Neural cell (in vitro differentiated cells): ENCODE results near the gene SERTAD2. TPM values are rescaled to one million over a fixed set of nuclear protein-coding genes. Genes with fewer than 3 reads are reported as not detected.

Source experiments
- H2AFZ ChIP-seq: fragments of 200-600, 300-800 bp; sonication (generic), shearing (Covaris generic); 2 replicates; pipeline ENCODE4 v1.6.0; 2014; ENCODE audit warnings: low read depth, mild to moderate bottlenecking, antibody characterized with exemption, low read length, moderate library complexity
- H3F3A ChIP-seq: fragments of 200-600 bp; shearing (Covaris generic); 2 replicates; pipeline ENCODE4 v1.6.1; 2016; ENCODE audit warnings: mild to moderate bottlenecking, moderate library complexity, mixed read lengths, antibody characterized with exemption, low read length; ENCODE audit not compliant: insufficient read depth, poor library complexity, severe bottlenecking
- H3K27ac ChIP-seq: fragments of 200-600, 300-800 bp; sonication (generic), shearing (Covaris generic); 2 replicates; pipeline ENCODE4 v1.5.1; 2014; ENCODE audit warnings: mild to moderate bottlenecking, low read length, moderate library complexity
- H3K27me3 ChIP-seq: fragments of 300-800, 200-600 bp; sonication (generic), shearing (Covaris generic); 2 replicates; pipeline ENCODE4 v1.6.0; 2014; ENCODE audit warnings: mild to moderate bottlenecking, low read depth, low read length, moderate library complexity; ENCODE audit not compliant: insufficient read depth
- H3K36me3 ChIP-seq: fragments of 300-800, 200-600 bp; sonication (generic), shearing (Covaris generic); 2 replicates; pipeline ENCODE4 v1.5.1; 2014; ENCODE audit warnings: mild to moderate bottlenecking, antibody characterized with exemption, low read length, moderate library complexity; ENCODE audit not compliant: insufficient read depth
- H3K4me2 ChIP-seq: fragments of 300-800, 200-600 bp; sonication (generic), shearing (Covaris generic); 2 replicates; pipeline ENCODE4 v1.6.0; 2014; ENCODE audit warnings: mild to moderate bottlenecking, low read length
- H3K4me3 ChIP-seq: fragments of 300-800, 200-600 bp; sonication (generic), shearing (Covaris generic); 2 replicates; pipeline ENCODE4 v1.5.1; 2014; ENCODE audit warnings: mild to moderate bottlenecking, low read length, moderate library complexity
- H3K79me2 ChIP-seq: fragments of 200-600 bp; shearing (Covaris generic); replicated peaks from 2 replicates; pipeline ENCODE4 v1.6.0; 2014; ENCODE audit warnings: mild to moderate bottlenecking, low read length, moderate library complexity; ENCODE audit not compliant: insufficient read depth
- H3K9ac ChIP-seq: fragments of 300-800, 200-600 bp; sonication (generic), shearing (Covaris generic); 2 replicates; pipeline ENCODE4 v1.6.1; 2016; ENCODE audit warnings: mild to moderate bottlenecking, low read length, mixed read lengths
- H3K9me2 ChIP-seq: fragments of 200-600 bp; shearing (Covaris generic); 2 replicates; pipeline ENCODE4 v1.6.1; 2016; ENCODE audit warnings: mild to moderate bottlenecking, low read length, mixed read lengths; ENCODE audit not compliant: insufficient read depth
- H3K9me3 ChIP-seq: fragments of 200-600, 300-800 bp; sonication (generic), shearing (Covaris generic); 2 replicates; pipeline ENCODE4 v1.6.1; 2016; ENCODE audit warnings: mild to moderate bottlenecking, mixed run types, low read length, moderate library complexity, mixed read lengths
- H4K20me1 ChIP-seq: fragments of 200-600 bp; shearing (Covaris generic); 2 replicates; pipeline ENCODE4 v1.6.1; 2016; ENCODE audit warnings: mild to moderate bottlenecking, mixed run types; ENCODE audit not compliant: insufficient read depth
- EP300 ChIP-seq: fragments of 450-650 bp; conservative IDR thresholded peaks from 2 replicates; pipeline ENCODE4 v1.6.1; 2014; ENCODE audit warnings: antibody characterized with exemption, mild to moderate bottlenecking, moderate library complexity; ENCODE audit not compliant: poor library complexity, severe bottlenecking
- EZH2 ChIP-seq: fragments of 200-600, 300-800 bp; shearing (Covaris generic), sonication (generic); IDR thresholded peaks from 2 replicates; pipeline ENCODE4 v1.6.1; 2014; ENCODE audit warnings: antibody characterized with exemption, low read length, borderline replicate concordance, mild to moderate bottlenecking; ENCODE audit not compliant: insufficient read depth, poor library complexity, severe bottlenecking
- MXI1 ChIP-seq: fragments of 450-650 bp; conservative IDR thresholded peaks from 2 replicates; pipeline ENCODE4 v1.6.1; 2014; ENCODE audit warnings: antibody characterized with exemption, mild to moderate bottlenecking; ENCODE audit not compliant: poor library complexity, severe bottlenecking
- POLR2AphosphoS5 ChIP-seq: IDR thresholded peaks from 2 replicates; pipeline ENCODE4 v1.6.1; 2012
- RAD21 ChIP-seq: fragments of 450-650 bp; conservative IDR thresholded peaks from 2 replicates; pipeline ENCODE4 v1.6.1; 2014; ENCODE audit warnings: antibody characterized with exemption, mild to moderate bottlenecking, moderate library complexity
- SMC3 ChIP-seq: fragments of 450-650 bp; conservative IDR thresholded peaks from 2 replicates; pipeline ENCODE4 v1.6.1; 2014; ENCODE audit warnings: antibody characterized with exemption, mild to moderate bottlenecking, moderate library complexity; ENCODE audit not compliant: poor library complexity
- TAF1 ChIP-seq: IDR thresholded peaks from 2 replicates; pipeline ENCODE4 v1.6.1; 2012; ENCODE audit warnings: low read depth
- polyA plus RNA-seq: library from polyadenylated mRNA; depleted of rRNA; stranded (reverse); fragments of >200 nt; gene quantifications from 2 replicates; pipeline ENCODE4 v1.2.3, GENCODE V29; 2014
- TF ChIP-seq, protein P1 (sequence below): fragments of 450-650 bp; IDR thresholded peaks from 2 replicates; pipeline ENCODE4 v1.5.1; 2014; ENCODE audit warnings: antibody characterized with exemption, mild to moderate bottlenecking, moderate library complexity; ENCODE audit not compliant: poor library complexity, severe bottlenecking
- TF ChIP-seq, protein P2 (sequence below): IDR thresholded peaks from 2 replicates; pipeline ENCODE4 v1.6.1; 2012; ENCODE audit warnings: borderline replicate concordance

SERTAD2 gene
- polyA plus RNA-seq, 1 donor from 2014 or later: 4.7 TPM

DNA sequence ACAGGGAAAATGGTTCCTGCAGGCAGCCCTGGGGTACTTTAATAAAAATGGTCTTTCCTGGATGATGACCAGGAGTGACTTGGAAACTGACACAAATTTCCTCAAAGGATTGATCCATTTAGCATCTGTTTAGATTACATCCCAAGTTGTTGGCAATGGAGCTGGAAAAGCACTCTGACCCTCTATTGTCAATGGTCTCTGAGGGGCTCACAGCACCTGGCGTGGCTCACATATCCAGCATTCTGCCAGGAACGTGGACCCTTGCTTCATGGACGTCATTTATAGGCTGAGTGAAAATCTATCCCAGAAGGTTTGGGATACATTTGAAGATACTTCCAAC, 43.8 kb downstream of the SERTAD2 start:
- Histone ChIP-seq H3K9me2 (no peaks in the 10 kb centered on the region), H2AFZ (no peak overlapping the region), H3K4me3 (no peak overlapping the region), H3K36me3 (no peaks in the 10 kb centered on the region), H3K9me3 (no peaks in the 10 kb centered on the region), H3K27me3 (no peaks in the 10 kb centered on the region), H3K9ac (no peak overlapping the region), H3F3A (no peaks in the 10 kb centered on the region), H3K79me2 (no peaks in the 10 kb centered on the region), H4K20me1 (no peaks in the 10 kb centered on the region), H3K4me2 (no peak overlapping the region), H3K27ac (no peak overlapping the region)
- TF ChIP-seq EP300 (no peak), EZH2 (no peak), SMC3 (no peak), RAD21 (no peak), MXI1 (no peak), TAF1 (no peak), POLR2AphosphoS5 (no peak)
- TF ChIP-seq, protein P1, sequence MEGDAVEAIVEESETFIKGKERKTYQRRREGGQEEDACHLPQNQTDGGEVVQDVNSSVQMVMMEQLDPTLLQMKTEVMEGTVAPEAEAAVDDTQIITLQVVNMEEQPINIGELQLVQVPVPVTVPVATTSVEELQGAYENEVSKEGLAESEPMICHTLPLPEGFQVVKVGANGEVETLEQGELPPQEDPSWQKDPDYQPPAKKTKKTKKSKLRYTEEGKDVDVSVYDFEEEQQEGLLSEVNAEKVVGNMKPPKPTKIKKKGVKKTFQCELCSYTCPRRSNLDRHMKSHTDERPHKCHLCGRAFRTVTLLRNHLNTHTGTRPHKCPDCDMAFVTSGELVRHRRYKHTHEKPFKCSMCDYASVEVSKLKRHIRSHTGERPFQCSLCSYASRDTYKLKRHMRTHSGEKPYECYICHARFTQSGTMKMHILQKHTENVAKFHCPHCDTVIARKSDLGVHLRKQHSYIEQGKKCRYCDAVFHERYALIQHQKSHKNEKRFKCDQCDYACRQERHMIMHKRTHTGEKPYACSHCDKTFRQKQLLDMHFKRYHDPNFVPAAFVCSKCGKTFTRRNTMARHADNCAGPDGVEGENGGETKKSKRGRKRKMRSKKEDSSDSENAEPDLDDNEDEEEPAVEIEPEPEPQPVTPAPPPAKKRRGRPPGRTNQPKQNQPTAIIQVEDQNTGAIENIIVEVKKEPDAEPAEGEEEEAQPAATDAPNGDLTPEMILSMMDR: no peak
- TF ChIP-seq, protein P2, sequence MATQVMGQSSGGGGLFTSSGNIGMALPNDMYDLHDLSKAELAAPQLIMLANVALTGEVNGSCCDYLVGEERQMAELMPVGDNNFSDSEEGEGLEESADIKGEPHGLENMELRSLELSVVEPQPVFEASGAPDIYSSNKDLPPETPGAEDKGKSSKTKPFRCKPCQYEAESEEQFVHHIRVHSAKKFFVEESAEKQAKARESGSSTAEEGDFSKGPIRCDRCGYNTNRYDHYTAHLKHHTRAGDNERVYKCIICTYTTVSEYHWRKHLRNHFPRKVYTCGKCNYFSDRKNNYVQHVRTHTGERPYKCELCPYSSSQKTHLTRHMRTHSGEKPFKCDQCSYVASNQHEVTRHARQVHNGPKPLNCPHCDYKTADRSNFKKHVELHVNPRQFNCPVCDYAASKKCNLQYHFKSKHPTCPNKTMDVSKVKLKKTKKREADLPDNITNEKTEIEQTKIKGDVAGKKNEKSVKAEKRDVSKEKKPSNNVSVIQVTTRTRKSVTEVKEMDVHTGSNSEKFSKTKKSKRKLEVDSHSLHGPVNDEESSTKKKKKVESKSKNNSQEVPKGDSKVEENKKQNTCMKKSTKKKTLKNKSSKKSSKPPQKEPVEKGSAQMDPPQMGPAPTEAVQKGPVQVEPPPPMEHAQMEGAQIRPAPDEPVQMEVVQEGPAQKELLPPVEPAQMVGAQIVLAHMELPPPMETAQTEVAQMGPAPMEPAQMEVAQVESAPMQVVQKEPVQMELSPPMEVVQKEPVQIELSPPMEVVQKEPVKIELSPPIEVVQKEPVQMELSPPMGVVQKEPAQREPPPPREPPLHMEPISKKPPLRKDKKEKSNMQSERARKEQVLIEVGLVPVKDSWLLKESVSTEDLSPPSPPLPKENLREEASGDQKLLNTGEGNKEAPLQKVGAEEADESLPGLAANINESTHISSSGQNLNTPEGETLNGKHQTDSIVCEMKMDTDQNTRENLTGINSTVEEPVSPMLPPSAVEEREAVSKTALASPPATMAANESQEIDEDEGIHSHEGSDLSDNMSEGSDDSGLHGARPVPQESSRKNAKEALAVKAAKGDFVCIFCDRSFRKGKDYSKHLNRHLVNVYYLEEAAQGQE: no peak

DNA sequence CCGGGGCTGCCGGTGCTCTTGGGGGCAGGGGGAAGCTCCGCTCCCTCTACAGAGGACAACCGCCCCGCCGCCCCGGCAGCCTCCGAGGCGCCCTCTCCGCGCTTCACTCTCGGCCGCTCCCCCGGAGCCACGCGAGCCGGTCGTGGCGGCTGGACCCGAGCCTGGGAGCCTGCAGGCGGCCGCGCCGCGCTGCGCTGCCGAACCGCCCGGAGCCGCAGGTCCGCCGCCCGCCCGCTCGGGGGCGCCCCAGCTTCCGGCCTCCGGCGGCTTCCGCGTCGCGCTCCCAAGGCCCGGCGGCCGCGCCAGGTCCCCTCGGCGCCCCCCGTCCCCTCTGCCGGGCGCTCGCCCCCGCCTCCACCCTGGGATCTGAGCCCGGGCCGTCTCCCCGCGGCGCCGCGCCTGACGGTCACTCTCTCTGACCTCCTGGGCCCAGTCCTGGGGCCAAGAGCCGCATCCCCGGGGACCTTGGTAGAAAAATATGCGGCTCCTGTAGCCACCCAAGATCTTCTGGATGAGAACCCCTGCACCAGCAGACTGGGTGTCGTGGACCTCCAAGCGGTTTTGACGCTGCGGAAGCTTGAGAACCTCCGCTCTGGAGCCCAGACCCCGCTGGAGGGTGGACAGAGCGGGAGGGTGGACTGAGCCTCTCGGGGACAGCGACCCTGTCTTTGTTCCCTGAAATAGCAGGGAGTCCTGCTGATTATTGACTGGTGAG, 44.3 kb downstream of the SERTAD2 start:
- H3K36me3 ChIP-seq: no peaks in the 10 kb centered on the region
- H2AFZ ChIP-seq: no peak overlapping the region
- no peaks in the 10 kb centered on the region for H3K79me2 ChIP-seq
- H3K4me2 ChIP-seq: no peak overlapping the region
- H3F3A ChIP-seq: no peaks in the 10 kb centered on the region
- H3K27ac ChIP-seq: no peak overlapping the region
- no peaks in the 10 kb centered on the region for H3K27me3 ChIP-seq
- H3K9ac ChIP-seq: no peak overlapping the region
- no peaks in the 10 kb centered on the region for H3K9me3 ChIP-seq
- no peaks in the 10 kb centered on the region for H3K9me2 ChIP-seq
- no peak overlapping the region for H3K4me3 ChIP-seq
- TF ChIP-seq, protein P1: no peak
- no peak for TF ChIP-seq POLR2AphosphoS5
- no peak for TF ChIP-seq TAF1
- TF ChIP-seq SMC3: no peak
- H4K20me1 ChIP-seq: no peaks in the 10 kb centered on the region
